ENCODE data around the gene CELA3A. TPM values are rescaled to one million over a fixed set of nuclear protein-coding genes. Genes with fewer than 3 reads are reported as not detected.
A peak's percentile ranks its signal among the peaks of the same experiment; 100 is the strongest.
"Not testable (repeated sequence)": the region's sequence is repeated elsewhere in the genome, so short reads cannot be mapped to it uniquely, and the experiment has no call there.

Gene CELA3A
- polyA plus RNA-seq, 4 donors = not detected

DNA sequence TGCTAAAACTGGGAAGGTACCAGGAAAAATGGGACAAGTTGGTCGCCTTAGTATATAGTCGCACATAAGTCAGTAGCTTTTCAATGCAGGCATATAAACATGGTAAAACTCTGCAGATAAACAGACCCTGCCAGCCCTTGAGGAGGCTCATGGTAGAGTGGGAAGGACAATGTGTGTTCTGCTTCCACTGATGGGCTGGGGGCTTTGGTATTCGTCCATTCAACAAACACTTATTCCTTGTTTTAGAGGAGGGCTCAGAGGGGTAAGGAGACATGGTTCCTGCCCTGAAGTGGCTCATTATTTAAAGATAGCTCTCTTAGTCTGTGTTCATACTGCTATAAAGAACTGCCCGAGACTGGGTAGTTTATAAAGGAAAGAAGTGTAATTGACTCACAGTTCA, 11.3 kb downstream of the CELA3A start:
- not testable (repeated sequence) for DNase-seq (ENCODE audit: low read depth in 4 of 4, low spot score in 2 of 4)

DNA sequence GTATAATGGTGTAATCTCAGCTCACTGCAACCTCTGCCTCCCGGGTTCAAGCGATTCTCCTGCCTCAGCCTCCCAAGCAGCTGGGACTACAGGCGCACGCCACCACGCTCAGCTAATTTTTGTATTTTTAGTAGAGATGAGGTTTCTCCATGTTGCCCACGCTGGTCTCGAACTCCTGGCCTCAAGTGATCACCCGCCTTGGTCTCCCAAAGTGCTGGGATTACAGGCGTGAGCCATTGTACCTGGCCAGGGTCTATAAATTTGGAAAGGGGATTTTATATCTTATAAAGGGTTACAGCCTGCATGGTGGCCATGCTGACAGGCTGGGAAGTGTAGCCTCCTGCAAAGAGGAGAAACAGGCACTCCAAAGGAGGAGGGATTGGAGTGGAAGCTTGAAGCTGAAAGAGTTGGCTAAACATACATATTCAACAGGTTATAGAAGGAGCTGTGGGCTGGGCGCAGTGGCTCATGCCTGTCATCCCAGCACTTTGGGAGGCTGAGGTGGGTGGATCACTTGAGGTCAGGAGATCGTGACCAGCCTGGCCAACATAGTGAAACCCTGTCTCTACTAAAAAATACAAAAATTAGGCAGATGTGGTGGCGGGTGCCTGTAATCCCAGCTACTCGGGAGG, 13.2 kb downstream of the CELA3A start:
- DNase-seq (ENCODE audit: low read depth in 4 of 4, low spot score in 2 of 4) = not testable (repeated sequence)

DNA sequence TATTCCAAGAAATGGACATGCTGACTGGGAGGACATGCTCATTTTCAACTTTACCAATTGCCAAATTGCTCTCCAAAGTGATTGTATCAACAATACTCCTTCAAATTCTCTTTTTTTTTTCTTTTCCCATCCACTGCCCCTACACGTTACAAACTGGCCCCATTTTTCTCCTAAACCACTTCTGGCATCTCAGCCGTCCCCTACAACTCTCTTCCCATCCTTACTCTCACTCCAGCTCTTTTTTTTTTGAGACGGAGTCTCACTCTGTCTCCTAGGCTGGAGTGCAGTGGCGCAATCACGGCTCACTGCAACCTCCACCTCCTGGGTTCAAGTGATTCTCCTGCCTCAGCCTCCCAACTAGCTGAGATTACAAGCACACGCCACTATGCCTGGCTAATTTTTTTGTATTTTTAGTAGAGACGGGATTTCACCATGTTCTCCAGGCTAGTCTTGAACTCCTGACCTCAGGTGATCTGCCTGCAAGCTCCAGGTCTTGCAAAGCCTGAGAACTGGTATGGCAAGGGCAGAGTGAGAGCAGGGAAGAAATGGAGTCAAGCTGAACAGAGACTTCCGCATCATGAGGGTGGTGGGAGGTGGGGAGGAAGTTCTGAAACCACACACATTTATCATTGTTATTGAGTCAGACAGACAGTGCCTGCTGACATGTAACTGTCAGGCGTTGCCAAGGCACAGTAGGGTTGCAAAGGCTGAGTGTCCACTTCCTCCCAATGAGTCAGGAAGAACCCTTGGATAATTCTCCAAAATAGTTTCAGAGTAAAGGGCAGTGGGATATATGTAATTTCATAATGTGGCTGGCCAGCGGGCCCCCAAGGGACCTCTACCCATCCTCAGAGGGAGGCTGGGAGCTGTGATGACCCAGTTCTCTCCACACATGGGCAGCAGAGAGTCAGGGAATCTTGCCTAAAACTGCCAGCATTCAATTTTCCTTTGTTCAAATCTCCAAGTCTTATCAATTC, 17.4 kb downstream of the CELA3A start:
- no peak for DNase-seq (ENCODE audit: low read depth in 4 of 4, low spot score in 2 of 4)

DNA sequence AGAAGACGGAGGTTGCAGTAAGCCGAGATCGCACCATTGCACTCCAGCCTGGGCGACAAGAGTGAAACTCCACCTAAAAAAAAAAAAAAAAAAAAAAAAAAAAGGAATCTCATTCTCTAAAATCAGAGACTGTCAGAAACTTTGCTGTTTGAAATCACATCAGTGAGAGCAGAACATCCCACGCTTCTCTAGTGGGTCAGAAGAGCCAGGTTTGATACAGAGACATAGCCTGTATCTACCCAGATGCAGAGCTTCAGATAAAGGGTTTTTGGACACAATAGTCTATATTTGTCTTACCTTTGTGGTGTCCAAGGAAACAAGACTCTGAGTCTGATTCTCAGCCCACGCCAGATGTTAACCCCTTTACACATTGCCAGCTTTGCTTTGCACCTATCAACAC, 19.6 kb downstream of the CELA3A start:
- DNase-seq (ENCODE audit: low read depth in 4 of 4, low spot score in 2 of 4) = no peak

DNA sequence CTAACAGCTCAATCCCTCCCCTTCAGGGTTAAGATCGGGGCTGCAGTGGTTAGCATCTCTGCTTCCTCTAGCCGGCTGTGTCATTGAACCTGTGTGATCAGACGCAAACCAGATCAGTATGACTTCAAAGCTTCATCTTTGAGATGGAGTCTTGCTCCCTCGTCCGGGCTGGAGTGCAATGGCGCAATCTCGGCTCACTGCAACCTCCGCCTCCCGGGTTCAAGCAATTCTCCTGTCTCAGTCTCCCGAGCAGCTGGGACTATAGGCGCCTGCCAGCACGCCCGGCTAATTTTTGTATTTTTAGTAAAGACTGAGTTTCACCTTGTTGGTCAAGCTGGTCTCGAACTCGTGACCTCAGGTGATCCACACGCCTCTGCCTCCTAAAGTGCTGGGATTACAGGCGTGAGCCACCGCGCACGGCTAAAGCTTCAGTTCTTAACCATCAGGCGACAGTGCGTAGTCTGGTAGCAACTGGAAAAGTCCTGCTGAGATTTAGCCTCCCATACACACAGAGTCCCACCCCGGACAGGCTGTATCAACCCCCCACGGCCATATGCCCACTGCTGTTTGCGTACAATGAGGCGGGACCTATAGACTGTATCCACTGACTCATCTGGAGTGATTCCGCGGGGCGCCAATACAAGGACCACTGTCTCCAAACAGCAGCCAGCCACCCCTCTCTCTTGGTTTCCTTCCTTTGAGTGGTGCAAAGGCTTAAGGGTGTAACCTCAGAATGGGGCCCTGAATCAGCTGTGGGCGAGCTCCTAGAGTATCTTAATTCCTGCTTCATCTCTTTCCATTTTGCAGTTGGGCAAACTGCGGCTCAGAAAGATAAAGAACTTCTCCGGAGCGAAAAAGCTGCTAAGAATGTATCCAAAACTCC, 23.3 kb downstream of the CELA3A start:
- peak in 2 of 4 donors; percentile 58 to 92 for DNase-seq (ENCODE audit: low read depth in 4 of 4, low spot score in 2 of 4)

DNA sequence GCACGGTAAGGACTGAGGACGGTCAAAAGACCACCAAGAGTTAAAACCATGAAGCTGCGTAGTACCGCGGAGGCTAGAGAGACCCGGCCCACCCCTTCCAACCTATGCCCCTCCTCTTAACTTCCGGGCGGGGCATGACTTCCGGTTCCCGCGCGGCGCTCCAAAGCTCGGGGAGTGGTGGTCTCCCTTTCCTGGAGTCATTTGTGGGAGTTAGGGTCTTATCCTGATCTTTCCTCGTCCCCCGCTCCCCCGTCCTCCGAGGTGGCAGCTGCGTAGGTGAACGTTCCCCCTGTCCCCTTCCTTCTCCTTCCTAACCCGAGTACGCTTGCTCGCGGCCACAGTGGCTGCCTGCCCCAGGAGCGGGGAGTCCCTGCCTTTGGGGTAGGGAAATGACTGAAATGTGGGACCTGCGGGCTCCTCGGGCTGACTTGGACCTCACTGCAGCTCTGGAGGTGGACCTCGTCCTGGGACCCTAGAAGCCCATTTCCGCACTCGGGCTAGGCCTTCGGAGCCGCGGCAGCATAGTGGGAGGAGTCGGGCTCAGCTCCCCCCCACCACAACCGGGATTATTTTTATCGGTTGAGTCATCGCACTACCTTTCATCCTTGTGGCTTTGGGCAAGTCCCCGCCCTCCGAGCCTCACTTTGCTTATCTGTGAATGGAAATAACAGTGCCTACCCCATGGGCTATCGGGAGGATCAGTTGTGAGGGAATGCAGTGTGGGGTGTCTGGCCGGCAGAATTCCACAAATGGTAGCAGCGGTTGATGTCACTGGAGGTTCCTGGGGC, 24.1 kb downstream of the CELA3A start:
- peak; percentile 75 to 88 (median 86) for DNase-seq (ENCODE audit: low read depth in 4 of 4, low spot score in 2 of 4)

DNA sequence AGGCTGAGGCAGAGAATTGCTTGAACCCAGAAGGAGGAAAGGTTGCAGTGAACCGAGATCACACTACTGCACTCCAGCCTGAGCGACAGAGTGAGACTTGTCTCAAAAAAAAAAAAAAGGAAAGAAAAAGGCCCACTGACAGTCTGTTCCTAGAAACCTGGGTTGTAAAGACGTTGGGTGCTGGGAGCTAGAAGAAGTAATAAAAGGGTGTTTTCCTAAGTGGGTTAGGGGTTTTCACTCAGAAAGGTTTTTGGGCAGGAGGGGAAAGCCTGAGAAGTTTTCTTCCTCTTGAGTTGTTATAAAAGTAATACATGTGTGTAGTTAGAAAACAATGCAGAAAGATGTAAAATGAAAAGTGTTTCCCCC, 25.4 kb downstream of the CELA3A start:
- no peak for DNase-seq (ENCODE audit: low read depth in 4 of 4, low spot score in 2 of 4)

DNA sequence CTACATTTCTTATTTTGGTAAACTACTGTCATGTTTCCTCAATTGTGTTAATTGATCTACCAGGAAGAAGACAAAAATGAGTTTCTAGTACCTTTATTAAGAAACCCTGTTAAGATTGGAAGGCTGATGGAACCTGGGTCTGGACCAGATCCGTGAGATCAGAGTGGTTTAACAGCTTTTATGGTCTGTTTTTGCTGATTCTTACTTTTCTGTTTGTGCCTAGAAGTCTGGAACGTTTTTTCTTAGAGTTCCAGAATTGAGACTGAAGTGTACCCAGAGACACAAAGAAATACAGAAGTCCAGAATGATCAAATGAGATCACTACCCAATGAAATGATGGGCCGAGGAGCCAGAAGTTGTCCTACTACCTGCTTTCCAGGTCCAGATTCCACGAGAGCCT, 28.6 kb downstream of the CELA3A start:
- no peak for DNase-seq (ENCODE audit: low read depth in 4 of 4, low spot score in 2 of 4)

DNA sequence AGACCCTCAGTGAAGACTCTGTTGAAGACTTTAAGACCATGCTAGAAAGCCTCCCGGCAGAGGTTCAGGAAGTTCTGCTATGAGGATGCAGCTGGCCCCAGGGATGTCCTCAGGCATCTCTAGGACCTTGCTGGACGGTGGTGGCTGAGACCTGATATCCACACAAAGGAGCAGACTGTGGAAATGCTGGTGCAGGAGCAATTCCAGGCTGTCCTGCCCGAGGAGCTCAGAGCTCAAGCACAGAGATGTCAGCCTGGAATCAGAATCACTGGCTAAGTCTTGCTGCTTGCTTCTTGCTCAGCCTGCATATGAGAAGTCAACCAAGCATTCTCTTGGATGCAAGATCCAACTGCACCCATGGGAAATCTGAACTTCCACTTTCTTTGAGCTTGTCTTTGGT, 29.0 kb downstream of the CELA3A start:
- no peak for DNase-seq (ENCODE audit: low read depth in 4 of 4, low spot score in 2 of 4)

DNA sequence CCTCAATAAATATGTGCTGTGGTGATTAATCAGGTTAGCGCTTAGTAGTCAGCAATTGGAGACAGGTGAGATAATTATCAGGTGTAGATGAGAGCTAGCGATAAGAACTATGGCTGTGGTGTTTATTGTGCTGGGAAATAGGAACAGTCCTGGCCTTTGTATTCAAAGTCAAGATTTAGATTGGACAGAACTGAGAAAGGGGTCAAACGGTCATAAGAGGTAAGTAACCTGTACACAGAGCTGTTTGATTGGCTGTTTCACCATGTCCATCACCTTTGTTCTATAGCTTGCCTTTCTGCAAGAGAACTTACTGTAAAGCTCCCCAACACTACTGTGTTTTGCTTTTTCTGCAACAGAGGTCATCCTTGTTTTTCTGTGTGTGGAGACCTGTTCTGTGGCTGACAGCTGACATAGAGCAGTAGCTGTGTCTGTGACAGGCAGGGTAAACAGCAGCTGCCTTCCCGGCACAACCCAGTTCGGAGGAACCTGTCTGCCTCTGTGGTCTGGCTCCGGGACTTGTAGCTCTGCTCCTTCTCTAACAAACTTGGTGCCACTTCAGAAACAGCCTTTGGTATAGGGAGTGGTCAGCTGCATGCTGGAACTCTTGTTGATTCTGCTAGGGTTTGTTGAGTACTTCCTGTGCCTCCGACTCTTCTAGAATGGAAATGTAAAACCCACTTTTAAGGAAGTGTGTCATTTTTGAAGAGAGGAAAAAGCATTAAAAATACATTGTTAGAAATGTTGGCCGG, 29.9 kb downstream of the CELA3A start:
- DNase-seq (ENCODE audit: low read depth in 4 of 4, low spot score in 2 of 4) = no peak

DNA sequence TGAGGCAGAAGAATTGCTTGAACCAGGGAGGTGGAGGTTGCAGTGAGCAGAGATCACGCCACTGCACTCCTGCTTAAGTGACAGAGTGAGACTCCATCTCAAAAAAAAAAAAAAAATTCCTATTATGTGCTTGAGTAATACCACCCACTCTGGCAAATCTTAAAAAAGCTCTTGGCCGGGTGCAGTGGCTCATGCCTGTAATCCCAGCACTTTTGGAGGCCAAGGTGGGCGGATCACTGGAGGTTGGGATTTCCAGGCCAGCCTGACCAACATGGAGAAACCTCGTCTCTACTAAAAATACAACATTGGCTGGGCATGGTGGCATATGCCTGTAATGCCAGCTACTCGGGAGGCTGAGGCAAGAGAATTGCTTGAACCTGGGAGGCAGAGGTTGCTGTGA, 33.4 kb downstream of the CELA3A start:
- DNase-seq (ENCODE audit: low read depth in 4 of 4, low spot score in 2 of 4) = not testable (repeated sequence)

DNA sequence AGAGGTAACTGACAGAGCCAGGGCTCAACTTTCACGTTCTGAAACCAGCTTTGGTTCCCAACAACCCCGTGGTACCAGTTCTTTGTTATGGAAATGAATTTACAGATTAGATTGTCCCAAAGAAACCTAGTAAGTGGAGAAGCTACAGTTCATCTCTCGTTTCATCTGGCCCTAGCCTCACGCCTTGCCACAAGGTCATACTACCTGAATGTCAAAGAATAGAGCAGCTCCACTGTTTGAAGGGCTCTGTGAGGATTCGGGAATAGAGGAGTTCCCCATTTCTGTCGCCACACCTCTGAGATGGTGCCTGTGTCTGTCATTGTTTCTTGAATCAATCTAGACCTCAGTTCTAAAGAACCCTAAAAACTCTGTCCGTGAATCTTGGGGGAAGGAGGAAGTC, 36.1 kb downstream of the CELA3A start:
- no peak for DNase-seq (ENCODE audit: low read depth in 4 of 4, low spot score in 2 of 4)

DNA sequence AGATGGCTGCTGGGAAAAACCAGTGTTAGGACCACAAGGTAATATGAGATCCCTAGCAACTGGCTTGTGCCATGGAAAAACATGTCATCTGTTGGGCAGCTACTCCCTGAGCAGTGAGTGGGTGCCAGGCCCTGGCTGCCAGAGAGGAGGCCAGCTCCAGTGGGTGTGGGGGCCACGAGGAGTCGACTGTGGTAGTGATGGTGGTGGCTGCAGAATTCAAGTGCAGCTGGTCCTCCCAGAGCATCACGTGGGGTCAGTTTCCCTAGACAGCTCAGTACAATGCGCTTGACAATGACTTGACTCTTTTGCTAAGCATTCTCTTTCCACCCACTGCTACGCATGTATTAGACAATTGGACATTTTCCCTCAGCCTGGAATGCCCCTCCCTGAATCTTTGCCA, 36.6 kb downstream of the CELA3A start:
- no peak for DNase-seq (ENCODE audit: low read depth in 4 of 4, low spot score in 2 of 4)

DNA sequence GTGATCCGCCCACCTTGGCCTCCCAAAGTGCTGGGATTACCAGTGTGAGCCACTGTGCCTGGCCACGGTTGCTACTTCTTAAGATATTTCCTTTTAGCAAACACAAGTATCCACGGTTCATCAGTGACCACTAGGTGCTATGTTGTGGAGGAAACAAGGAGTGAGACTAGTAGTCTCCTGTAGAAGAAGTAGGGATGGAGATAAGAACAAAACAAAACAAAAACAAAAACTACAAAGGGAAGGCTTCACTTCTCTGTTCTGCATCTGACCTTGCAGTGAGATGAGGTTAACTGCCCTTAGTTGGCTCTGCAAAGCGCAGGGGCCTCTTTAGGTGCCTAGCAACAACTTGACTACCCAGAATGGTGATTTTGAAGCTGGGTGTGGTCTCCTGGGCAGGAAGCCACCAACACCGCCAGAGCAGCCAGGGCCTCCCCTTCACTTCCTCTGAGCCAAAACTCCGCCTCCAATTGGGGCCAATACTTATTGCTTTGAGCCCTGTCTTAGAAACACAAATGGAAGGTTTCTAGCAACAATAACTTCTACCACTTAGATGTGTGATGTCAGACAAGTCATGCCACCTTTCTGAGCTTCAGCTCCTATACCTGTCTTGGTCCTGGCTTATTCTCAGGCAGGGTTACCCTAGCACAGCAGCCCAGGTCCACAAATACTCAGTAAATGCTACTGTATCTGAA, 38.3 kb downstream of the CELA3A start:
- peak in 1 of 4 donors; percentile 38 for DNase-seq (ENCODE audit: low read depth in 4 of 4, low spot score in 2 of 4)

DNA sequence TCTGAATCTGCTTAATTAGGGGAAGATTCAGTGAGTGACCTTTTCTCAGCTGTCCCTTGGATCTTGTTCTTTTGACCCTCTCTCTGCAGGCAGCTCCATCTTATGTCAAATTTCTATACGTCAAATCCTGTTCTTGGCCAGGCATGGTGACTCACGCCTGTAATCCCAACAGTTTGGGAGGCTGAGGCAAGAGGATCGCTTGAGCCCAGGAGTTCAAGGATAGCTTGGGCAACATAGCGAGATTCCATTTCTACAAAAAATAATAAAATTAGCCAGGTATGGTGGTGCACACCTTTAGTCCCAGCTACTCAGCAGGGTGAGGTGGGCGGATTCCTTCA, 38.8 kb downstream of the CELA3A start:
- DNase-seq (ENCODE audit: low read depth in 4 of 4, low spot score in 2 of 4) = no peak

DNA sequence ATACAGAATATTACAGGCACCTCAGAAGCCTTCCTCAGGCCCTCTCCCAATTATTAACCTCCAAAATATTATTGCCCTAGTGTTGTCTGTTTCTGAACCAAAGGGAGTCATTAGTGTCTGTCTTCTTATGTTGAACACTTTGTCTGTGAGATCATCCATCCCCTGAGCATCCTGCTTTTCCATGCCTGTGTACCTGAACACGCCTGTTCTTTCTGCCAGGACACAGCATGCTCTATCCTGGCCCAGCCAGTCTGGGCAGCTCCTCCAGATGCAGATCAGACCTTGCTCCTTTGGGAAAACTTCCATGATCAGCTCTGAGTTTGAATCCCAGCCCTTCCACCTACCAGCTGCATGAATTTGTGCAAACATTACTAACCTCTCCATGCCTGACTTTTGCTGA, 40.0 kb downstream of the CELA3A start:
- no peak for DNase-seq (ENCODE audit: low read depth in 4 of 4, low spot score in 2 of 4)

DNA sequence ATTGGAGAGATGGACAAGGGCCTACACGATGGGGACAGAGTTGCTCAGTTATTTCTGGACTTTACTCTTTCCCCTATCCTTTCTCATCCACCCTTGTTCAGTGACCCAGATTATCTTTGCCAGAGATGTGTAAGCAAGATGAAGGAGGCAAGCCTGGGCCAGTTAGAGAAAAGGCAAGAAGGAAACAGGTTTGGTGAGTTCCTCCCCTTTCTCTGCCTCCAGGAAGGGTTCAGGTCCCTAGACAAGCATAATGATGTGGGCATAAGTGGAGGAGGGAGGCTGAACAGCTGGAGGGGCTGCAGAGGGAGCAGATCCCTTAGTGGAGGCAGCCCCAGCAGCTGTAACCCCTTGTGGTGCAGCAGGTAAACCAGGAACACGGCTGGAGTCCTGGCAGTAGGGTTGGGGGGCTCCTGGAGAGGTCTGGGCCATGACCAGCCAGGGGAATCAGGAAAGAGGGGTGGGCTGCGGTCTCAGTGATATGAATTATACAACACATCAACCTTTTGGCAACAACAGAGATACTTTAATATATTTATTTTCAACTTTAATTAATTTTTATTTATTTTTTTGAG, 41.8 kb downstream of the CELA3A start:
- peak in 1 of 4 donors; percentile 59 for DNase-seq (ENCODE audit: low read depth in 4 of 4, low spot score in 2 of 4)

DNA sequence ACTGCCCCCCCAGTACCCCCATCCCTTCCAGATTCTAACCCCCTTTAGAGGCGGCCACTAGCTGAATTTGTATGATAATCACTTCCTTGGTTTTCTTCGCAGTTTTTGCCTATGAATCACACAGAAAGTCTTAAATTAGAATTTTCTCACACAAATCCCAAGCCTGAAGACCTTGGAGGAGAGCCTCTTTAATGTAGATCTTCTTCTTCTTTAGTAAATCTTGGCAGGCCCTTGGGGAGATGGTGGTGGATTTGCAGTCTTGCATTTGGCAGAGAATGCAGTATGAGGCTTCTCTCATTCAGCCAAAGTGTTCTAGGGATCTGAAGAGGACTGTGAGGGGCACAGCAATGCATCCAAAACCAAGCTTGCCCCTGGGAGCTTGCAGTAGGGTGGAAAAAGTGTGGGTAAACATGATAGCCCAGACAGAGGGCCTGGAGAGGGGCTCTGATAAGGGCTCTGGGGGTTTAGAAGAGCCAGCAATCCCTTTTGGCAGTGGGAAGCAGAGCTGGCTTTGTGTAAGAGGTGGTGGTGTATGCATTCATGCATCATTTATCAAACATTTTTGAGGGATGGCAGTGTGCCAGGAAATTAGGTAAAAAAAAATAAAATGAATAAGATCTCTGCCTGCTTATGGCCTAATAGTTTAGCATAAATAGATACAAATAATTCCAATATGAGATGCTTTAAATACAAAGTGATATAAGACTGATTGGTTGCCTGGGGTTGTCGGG, 43.4 kb downstream of the CELA3A start:
- no peak for DNase-seq (ENCODE audit: low read depth in 4 of 4, low spot score in 2 of 4)

All from left renal cortex interstitium (tissue), 4 donors.